OCI-LY1 (cell line): ENCODE measurements around the gene KLHDC7B.

ENCODE experiments used
- H2AFZ ChIP-seq: fragments of 200-600 bp; sonication (generic), shearing (Covaris generic); 2 replicates; pipeline ENCODE4 v1.6.0; 2014; ENCODE audit warnings: antibody characterized with exemption, mild to moderate bottlenecking, low read length
- H3F3A ChIP-seq: fragments of 200-600 bp; sonication (generic), shearing (Covaris generic); 2 replicates; pipeline ENCODE4 v1.6.0; 2014; ENCODE audit warnings: mild to moderate bottlenecking, antibody characterized with exemption, low read length, moderate library complexity; ENCODE audit not compliant: insufficient read depth
- H3K27ac ChIP-seq: fragments of 200-600 bp; sonication (generic); 2 replicates; pipeline ENCODE4 v1.5.1; 2014; ENCODE audit warnings: low read length, mixed run types, mild to moderate bottlenecking, low read depth; ENCODE audit not compliant: poor library complexity, severe bottlenecking
- H3K27me3 ChIP-seq: fragments of 200-600 bp; sonication (generic); 2 replicates; pipeline ENCODE4 v1.6.0; 2014; ENCODE audit warnings: antibody characterized with exemption, mild to moderate bottlenecking, low read length, moderate library complexity; ENCODE audit not compliant: insufficient read depth
- H3K36me3 ChIP-seq: fragments of 200-600 bp; sonication (generic); 2 replicates; pipeline ENCODE4 v1.6.1; 2014; ENCODE audit warnings: mild to moderate bottlenecking, antibody characterized with exemption, low read length, moderate library complexity, mixed read lengths; ENCODE audit not compliant: insufficient read depth
- H3K4me1 ChIP-seq: fragments of 200-600 bp; sonication (generic); 2 replicates; pipeline ENCODE4 v1.5.1; 2014; ENCODE audit warnings: mild to moderate bottlenecking, low read length, moderate library complexity; ENCODE audit not compliant: insufficient read depth, severe bottlenecking
- H3K4me2 ChIP-seq: fragments of 200-600 bp; sonication (generic), shearing (Covaris generic); 2 replicates; pipeline ENCODE4 v1.6.1; 2014; ENCODE audit warnings: low read length
- H3K4me3 ChIP-seq: fragments of 200-600 bp; sonication (generic); 2 replicates; pipeline ENCODE4 v1.5.1; 2014; ENCODE audit warnings: low read length, low read depth, mild to moderate bottlenecking, mixed read lengths; ENCODE audit not compliant: poor library complexity, severe bottlenecking
- H3K79me2 ChIP-seq: fragments of 200-600 bp; shearing (Covaris generic); 2 replicates; pipeline ENCODE4 v1.6.1; 2016; ENCODE audit warnings: mixed run types, low read length, mixed read lengths; ENCODE audit not compliant: insufficient read depth
- H3K9ac ChIP-seq: fragments of 200-600 bp; sonication (generic), shearing (Covaris generic); 2 replicates; pipeline ENCODE4 v1.6.1; 2014; ENCODE audit warnings: mild to moderate bottlenecking, low read length, mixed read lengths
- H3K9me2 ChIP-seq: fragments of 200-600 bp; sonication (generic), shearing (Covaris generic); 2 replicates; pipeline ENCODE4 v1.6.1; 2014; ENCODE audit warnings: low read depth, mild to moderate bottlenecking, low read length, mixed read lengths
- H3K9me3 ChIP-seq: fragments of 200-600 bp; shearing (Covaris generic); 2 replicates; pipeline ENCODE4 v1.6.1; 2014; ENCODE audit warnings: low read length, mixed read lengths
- H4K20me1 ChIP-seq: fragments of 200-600 bp; sonication (generic), shearing (Covaris generic); 2 replicates; pipeline ENCODE4 v1.6.0; 2016; ENCODE audit warnings: mild to moderate bottlenecking, low read length; ENCODE audit not compliant: insufficient read depth
- EZH2 ChIP-seq: fragments of 200-600 bp; sonication (generic), shearing (Covaris generic); IDR thresholded peaks from 2 replicates; pipeline ENCODE4 v1.8.0; 2017; ENCODE audit warnings: borderline replicate concordance, mixed run types, mild to moderate bottlenecking, antibody characterized with exemption, low read length, moderate library complexity, mixed read lengths
- TF ChIP-seq, protein P1 (sequence below): fragments of 200-600 bp; sonication (generic), shearing (Covaris generic); IDR thresholded peaks from 2 replicates; pipeline ENCODE4 v1.5.1; 2017; ENCODE audit warnings: mild to moderate bottlenecking, antibody characterized with exemption, low read length, moderate library complexity, mixed read lengths

Gene KLHDC7B

DNA sequence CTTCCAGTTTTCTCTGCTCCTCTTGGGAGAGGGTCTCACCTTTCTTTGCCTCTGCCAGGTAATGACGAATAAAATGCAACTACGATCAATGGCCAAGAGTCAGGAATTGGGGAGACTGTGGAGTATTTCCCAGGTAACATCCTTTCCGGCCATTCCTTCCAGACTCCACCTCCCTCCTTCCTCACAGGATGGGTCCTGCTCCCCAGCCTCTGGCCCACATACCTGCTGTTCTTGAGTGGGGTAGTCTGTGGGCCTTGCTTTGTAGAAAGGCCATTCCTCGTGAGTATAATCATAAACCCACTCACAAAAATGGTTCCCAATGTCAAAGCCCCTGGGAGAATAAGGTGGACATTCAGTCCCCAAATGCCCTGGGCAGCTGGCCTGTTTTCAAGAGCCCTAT lies 34.1 kb downstream of the KLHDC7B start:
- no peaks in the 10 kb centered on the region for H3K9me2 ChIP-seq
- H3K4me1 ChIP-seq: peaks cover 17% of the 10 kb centered on the region
- no peaks in the 10 kb centered on the region for H3K27me3 ChIP-seq
- no peaks in the 10 kb centered on the region for H3F3A ChIP-seq
- no peaks in the 10 kb centered on the region for H4K20me1 ChIP-seq
- no peaks in the 10 kb centered on the region for H3K9me3 ChIP-seq
- no peak overlapping the region for H3K4me2 ChIP-seq
- H3K79me2 ChIP-seq: 0 out of 2 replicates have a peak, but pooled peaks cover 5% of the 10 kb centered on the region
- H3K4me3 ChIP-seq: no peak overlapping the region
- H3K36me3 ChIP-seq: peaks cover 62% of the 10 kb centered on the region
- TF ChIP-seq, protein P1, sequence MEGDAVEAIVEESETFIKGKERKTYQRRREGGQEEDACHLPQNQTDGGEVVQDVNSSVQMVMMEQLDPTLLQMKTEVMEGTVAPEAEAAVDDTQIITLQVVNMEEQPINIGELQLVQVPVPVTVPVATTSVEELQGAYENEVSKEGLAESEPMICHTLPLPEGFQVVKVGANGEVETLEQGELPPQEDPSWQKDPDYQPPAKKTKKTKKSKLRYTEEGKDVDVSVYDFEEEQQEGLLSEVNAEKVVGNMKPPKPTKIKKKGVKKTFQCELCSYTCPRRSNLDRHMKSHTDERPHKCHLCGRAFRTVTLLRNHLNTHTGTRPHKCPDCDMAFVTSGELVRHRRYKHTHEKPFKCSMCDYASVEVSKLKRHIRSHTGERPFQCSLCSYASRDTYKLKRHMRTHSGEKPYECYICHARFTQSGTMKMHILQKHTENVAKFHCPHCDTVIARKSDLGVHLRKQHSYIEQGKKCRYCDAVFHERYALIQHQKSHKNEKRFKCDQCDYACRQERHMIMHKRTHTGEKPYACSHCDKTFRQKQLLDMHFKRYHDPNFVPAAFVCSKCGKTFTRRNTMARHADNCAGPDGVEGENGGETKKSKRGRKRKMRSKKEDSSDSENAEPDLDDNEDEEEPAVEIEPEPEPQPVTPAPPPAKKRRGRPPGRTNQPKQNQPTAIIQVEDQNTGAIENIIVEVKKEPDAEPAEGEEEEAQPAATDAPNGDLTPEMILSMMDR: no peak
- no peak for TF ChIP-seq EZH2
- H3K27ac ChIP-seq: no peak overlapping the region
- H3K9ac ChIP-seq: no peak overlapping the region
- H2AFZ ChIP-seq: no peak overlapping the region

DNA sequence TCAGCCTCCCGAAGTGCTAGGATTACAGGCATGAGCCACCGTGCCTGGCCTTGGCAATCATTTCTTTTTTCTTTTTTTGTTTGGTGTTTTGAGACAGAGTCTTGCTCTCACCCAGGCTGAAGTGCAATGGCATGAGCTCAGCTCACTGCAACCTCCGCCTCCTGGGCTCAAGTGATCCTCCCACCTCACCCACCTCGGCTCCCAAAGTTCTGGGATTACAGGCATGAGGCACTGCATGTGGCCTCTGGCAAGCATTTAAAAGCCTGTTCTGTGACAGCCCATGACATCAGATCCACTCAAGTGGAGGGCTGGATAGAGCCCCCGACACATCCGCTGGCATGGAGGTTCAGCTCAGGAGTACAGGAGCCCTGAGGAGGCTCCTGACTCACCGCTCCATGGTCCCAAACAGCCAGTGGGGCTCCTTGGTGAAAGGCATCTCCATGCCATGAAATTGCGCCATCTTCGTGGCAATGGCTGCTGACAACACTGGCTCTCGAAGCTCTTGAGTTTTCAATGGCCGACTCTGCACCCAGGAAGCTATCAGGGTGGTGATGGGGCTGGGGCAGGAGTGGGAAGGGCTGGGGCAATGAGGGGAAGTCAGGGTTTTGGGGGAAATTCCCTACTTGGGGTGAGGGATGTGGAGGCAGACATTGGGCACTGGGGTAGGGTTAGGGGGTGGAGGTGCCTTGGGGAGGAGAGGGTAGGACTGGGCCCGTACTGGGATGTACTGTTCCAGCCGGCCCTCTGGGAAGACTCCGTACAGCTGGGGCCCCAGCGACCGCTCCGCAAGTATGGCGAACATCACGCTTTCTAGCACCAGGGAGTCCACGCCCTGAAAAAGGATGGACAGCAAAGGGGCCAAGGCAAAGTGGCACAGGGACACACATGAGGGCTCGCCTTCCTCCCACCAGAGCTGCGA lies 35.6 kb downstream of the KLHDC7B start:
- Histone ChIP-seq H3K4me3 (peak overlapping the region; percentile 80), H3K9me3 (no peaks in the 10 kb centered on the region), H3K9me2 (no peaks in the 10 kb centered on the region), H3K79me2 (0 out of 2 replicates have a peak, but pooled peaks cover 5% of the 10 kb centered on the region), H3K4me1 (peaks cover 17% of the 10 kb centered on the region), H4K20me1 (no peaks in the 10 kb centered on the region), H3K36me3 (peaks cover 50% of the 10 kb centered on the region), H2AFZ (no peak overlapping the region), H3K27me3 (no peaks in the 10 kb centered on the region), H3F3A (no peaks in the 10 kb centered on the region), H3K9ac (peak overlapping the region; percentile 94), H3K4me2 (peak overlapping the region; percentile 99), H3K27ac (peak overlapping the region; percentile 74)
- TF ChIP-seq, protein P1: no peak
- TF ChIP-seq EZH2: no peak

DNA sequence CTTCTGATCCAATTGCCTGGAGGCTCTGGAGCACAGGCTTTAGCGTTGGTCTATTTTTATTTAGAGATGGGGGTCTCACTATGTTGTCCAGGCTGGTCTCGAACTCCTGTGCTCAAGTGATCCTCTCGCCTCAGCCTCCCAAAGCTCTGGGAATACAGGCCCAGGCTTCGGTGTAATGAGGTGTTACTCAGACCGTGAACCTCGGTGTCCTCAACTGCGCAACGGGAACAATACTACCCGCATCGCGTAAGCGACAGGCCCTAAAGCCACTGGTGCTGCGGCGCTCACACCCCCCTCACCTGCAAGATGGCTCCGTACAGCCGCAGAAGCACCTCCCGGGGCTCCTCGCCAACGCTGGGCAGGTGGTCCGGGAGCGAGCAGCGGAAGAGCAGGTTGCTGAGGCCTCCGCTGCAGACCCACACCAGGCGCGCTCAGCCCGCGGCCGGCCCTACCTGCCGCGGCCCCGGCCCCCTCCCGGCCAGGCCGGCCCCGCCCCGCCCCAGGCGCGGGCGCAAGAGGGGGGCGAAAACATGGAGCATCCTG lies 36.3 kb downstream of the KLHDC7B start:
- Histone ChIP-seq H3F3A (no peaks in the 10 kb centered on the region), H2AFZ (no peak overlapping the region), H3K9me2 (no peaks in the 10 kb centered on the region), H3K4me1 (peaks cover 17% of the 10 kb centered on the region), H3K4me3 (peak overlapping the region; percentile 80), H3K4me2 (peak overlapping the region; percentile 99), H4K20me1 (no peaks in the 10 kb centered on the region), H3K27me3 (no peaks in the 10 kb centered on the region), H3K27ac (peak overlapping the region; percentile 74), H3K9me3 (no peaks in the 10 kb centered on the region), H3K79me2 (0 out of 2 replicates have a peak, but pooled peaks cover 5% of the 10 kb centered on the region), H3K9ac (peak overlapping the region; percentile 94), H3K36me3 (peaks cover 44% of the 10 kb centered on the region)
- TF ChIP-seq, protein P1: no peak
- no peak for TF ChIP-seq EZH2
